NCI-H146 (cell line): ENCODE results near the gene SUPT20HL2.
"Not testable (repeated sequence)": the region's sequence is repeated elsewhere in the genome, so short reads cannot be mapped to it uniquely, and the experiment has no call there.

Experiments used
- DNase-seq: peaks from one replicate; lab custom pipeline; 2025; lab: John Stamatoyannopoulos, UW

SUPT20HL2 gene

DNA sequence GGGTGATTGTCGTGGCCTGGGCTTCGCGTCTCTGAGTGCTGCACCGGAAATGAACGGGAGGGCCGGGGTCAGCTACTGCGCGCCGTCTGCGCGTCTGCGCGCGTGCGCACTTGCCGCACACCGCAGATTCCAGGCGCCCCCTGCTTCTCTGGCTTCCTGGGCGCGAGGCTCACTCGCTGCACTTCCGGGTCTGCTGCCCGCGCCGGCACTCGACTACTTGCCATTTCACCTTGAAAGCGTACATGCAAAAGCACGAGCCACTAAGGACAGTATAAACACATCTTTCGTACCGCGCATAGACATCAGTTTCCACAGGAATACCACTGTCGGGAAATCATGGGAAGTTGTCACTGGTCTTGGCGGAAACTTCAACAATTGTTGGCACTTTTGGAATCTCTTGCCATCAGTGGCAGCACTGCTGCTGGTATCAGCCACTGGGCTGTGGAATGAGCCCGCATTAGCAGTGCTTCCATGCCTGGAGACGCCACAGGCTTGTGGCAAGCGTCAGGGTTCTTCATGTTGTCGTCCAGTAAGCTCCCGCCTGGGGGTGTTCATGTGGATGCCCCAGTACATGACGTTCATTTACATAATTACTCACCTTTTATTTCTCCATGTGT, at the start of gene SUPT20HL2:
SUPT20HL2 (minus strand) TSS at position 51 of the 617 bp plus-strand sequence. CDS start 754 bp downstream, outside the sequence.
- no peak for DNase-seq

DNA sequence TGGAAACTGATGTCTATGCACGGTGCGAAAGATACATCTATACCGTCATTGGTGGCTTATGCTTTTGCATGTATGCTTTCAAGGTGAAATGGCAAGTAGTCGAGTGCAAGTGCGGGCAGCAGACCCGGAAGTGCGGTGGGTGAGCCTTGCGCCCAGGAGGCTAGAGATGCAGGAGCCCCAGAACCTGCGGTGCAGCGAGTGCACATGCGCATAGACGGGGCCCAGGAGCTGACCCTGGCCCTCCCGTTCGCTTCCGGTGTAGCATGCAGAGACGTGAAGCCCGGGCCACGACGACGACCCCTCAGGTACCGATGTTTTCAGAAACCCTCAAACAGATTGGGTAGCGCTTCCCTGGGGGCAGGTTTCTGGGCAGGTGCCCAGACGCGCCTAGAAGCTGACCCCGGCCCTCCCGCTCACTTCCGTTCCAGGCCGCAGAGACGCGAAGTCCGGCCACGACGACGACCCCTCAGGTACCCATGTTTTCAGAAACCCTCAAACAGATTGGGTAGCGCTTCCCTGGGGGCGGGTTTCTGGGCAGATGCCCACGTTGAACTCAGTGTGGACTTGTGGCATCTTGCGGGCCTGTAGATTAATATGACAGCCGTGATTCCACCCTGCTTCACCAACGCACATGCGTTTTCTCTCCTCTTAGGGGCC, 48.3 kb upstream of the SUPT20HL2 start:
- not testable (repeated sequence) for DNase-seq

DNA sequence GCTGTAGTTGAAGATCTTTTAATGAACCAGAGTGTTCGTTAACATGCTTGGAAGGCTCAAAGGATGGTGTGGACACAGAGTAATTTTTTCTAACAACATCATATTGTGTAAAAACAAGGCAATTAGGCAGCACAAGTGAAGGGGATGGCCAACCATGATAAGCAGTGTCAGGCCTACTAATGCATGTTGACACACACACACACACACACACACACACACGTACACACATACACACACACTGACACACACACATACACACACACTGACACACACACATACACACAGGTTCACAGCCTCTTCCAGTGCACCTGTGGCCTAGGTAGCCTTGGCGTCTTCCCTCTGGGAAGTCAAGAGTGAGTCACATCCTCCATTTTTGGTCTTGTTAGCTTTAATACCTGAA, 46.4 kb upstream of the SUPT20HL2 start, which contains the start of gene SUPT20HL1:
SUPT20HL1 (plus strand) TSS at position 368 of the 400 bp plus-strand sequence. CDS start 2,122 bp downstream, outside the sequence.
- no peak for DNase-seq

DNA sequence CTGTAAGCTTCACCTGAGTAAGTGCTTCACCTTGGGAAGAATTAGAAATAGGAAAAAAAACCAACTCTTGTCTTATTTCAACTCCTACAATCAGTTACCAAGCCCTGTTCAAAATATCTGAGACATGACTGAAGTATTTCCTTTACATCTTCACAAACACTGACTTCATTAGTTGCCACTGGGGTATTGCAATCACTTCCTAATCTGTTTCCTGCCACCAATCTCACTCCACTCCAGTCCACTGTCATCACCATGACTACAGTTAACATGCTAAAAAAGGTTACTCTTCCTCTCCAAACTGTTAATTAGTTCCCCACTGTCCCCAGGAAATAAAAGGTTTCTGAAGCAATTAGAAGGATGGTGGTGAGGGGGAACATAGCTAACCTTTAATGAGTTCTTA, 43.2 kb upstream of the SUPT20HL2 start:
- DNase-seq: no peak

DNA sequence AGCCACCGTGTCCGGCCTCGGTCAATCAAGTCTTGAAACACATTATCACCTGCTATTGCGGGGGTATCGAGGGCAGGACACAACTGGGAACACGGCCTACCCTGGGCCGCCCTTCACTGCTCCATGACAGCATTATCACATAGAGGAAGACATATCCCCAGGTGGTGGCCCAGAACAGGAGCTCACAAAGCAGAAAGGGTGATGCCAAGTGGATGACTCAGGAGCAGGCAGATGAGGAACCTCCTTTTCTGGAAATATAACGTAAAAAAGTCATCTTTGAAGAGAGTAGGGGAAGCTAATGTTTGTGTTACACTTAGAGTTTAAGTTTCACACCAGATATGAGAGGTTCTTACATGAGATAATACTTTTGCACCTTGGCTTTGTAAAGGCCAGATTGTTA, 41.2 kb upstream of the SUPT20HL2 start:
- DNase-seq: no peak

DNA sequence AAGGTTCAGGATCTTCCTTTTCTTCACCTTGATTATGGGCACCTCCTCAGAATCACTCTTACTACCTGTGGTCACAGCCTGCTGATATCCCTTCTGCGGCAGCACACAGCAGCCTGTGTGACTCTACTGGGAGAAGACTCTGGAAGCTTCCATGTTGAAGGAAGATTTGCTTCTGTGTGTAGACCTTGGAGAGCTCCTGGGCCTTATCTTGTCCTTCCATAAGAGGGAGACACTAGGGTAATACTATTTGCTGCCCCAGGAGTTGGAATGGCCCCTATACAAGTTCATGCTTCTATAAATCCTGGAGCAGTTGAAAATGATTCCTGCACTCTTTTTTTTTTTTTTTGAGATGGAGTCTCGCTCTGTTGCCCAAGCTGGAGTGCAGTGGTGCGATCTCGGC, 36.3 kb upstream of the SUPT20HL2 start:
- DNase-seq: no peak

DNA sequence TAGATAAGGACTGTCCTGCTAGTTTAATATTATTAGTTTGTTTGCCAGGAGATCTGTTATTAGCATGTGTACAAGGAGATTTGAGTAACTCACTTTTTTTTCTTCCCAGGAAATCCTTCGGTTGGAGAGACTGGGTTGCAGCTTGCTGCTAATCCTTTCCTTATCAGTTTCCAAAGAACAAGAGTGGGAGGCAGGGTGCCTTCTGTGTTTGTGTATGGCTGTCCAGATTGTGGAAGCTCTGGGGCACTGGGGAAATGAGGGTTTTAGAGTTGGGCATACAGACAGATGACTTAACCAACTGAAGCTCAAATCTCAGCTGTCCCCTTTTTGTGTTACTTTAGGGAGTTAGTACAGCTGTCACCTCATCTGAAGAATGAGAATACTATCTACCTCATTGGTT, 34.0 kb upstream of the SUPT20HL2 start:
- no peak for DNase-seq

DNA sequence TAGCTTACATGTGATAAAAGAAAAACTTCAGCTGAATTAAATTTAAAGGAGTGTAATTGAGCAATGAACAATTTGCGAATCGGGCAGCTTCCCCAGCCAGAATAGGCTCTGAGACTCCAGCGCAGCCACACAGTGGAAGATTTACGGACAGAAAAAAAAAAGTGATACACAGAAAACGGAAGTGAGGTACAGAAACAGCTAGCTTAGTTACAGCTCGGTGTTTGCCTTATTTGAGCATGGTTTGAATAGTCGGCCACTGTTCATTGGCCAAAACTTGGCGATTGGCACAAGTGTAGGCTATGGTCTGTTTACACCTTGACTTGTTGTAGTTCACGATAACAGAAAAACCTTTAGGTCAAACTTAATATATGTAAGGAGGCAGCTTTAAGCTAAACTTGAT, 29.9 kb upstream of the SUPT20HL2 start:
- no peak for DNase-seq

DNA sequence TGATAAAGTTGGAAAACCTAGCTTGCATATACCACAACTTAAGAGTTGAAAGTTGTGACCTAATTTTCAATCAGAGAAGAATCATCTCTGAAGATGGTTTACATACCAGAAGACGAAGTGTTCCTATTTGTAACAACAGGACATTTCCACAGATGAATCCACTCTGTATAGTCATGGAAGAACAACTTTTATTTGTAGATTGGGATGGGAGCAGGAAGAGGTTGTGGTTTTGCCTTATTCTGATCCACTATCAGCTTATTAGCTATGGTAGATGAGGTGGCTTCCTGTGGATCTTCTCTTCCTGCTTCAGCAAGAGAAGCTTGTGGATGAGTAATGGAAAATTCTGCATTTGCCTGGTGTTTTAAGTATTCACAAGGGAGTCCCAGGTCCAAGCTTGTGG, 27.9 kb upstream of the SUPT20HL2 start:
- DNase-seq: no peak

DNA sequence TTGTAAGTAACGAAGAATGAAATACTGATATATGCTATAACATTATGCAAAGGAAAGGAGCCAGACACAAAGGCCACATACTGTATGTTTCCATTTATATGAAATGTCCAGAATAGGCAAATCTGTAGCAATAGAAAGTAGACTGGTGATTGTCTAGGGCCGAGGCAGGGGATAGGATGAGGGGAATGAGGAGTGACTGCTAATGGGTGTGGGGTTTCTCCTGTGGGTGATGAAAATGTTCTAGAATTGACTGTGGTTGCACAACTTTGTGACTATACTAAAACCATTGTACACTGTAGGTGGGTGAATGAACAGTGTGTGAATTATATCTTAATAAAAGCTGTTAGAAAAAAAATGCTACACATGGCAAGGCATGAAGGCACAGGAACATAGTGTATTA, 26.6 kb upstream of the SUPT20HL2 start:
- DNase-seq: no peak

DNA sequence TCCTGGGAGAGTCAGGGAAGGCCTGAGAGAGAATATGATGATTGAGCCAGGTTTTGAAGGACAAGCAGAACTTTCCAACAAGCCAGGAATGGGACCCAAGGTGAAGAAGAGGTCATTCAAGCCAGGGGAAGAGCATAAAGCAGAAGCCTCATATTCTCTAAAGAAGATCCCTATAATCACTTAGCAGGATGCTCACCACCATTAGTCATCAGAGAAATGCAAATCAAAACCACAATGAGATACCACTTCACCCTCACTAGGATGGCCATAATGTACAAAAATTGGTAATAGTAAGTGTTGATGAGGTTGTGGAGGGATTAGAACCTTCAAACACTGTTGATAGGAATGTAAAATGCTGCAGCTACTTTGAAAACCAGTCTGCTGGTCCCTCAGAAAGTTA, 26.0 kb upstream of the SUPT20HL2 start:
- no peak for DNase-seq

DNA sequence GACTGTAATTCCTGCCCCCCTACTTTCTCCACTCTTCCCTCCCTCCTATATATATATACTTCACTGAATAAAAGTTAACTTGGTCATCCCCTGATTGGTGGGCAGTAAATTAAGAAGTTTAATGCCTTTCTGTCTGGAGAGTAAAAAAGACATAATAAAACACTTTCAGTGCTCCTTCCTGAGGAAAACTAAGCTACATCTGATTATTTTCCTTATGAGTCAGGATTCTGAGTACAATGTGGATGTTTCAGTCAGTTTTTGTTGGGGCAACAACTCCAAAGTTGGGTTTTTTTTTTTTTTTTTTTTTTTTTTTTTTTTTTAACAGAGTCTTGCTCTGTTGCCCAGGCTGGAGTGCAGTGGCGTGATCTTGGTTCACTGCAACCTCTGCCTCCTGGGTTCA, 22.0 kb upstream of the SUPT20HL2 start:
- no peak for DNase-seq

DNA sequence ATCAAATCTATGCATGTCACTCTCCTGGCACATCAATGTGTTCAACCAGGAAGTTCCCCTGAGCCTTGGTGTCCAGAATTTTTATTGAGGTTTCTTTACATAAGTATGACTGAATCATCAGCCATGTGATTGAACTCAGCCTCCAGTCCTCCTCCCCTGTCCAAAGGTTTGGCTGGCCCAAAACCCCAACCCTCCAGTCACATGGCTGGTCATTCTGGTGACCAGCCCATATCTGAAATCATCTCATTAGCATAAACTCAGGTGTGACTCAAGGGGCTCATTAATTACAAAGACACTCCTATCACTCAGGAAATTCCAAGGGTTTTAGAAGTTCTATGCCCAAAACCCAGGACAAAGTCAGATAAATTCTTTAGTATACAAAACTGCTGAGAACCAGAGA, 20.6 kb upstream of the SUPT20HL2 start:
- DNase-seq: no peak

DNA sequence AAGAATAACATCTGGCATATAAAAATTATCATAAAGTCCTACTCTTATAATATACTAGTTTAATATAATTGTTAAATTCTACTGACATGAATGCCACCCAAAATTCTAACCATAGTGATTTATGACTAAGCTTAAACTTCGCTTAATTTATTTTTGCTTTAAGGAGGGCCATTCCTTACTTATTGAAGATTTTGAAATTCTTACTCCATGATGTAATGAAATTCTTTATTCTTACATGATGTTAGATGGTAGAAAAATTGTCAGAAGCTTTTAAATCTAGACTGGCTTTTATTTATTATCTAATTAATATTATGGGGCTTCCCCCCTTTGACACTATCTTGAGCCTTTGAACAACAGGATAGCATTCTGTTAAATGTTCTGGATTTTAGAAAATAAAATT, 19.5 kb upstream of the SUPT20HL2 start:
- DNase-seq: no peak

DNA sequence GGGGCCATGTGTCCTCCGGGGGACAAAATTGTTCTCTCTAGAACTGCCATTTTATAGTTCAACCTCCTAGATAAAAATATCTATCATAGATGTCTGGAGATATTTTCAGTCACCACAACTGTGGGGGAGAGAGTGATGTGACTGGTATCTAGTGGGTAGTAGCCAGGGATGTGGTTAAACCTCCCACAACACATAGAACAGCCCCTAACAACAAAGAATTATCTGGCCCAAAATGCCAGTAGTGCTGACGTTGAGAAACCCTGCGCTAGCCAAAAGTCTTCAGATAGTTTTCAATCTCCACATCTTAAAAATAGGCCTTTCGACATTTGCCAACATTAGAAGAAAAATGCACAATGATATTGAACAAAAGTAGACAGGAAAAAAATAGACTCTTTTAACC, 19.0 kb upstream of the SUPT20HL2 start:
- no peak for DNase-seq

DNA sequence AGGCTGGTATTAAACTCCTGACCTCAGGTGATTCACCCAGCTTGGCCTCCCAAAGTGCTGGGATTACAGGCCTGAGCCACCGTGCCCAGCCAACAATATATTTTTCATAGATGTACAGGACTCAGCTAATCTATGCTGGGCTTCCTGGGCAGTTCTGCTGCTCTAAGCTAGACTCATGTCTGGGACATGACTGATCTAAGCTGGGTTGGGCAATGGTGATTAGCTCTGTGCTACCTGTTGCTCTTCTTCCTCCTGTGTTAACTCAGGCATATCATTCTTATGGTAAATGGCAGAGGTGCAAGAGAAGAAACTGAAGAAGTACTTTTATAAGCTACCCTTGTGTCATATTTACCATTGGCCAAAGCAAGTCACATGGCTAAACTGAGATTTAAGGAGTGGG, 11.4 kb upstream of the SUPT20HL2 start:
- DNase-seq: no peak

DNA sequence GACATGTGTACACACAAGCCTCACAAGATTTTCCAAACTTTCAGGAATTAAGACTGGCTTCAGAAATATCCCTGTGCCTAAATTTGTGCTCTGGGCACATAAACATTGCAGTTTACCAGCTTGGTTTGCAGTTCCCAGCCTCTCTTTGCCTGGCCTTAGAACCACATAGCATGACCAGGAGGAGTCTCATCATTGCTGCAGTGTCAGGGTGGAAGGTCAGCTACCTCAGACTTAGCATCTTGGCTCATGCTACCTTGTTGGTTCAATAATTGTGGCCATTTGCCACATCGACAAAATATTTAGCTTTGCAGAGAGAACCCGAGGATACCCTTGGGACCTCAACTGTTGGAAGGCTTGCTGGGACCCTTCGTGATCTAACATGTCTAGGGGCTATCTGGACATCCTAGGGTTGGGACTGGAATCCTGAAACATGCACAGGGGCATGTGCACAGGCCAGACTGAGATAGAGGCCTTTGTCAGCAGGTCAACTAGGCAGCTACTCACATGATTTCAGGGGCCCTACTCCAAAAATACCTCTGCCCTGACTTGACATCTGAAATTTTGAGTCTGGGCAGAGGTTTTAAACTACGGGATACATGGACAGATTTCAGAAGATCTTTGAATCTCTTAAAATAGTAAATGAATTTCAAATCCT, 8.0 kb upstream of the SUPT20HL2 start:
- DNase-seq: no peak

DNA sequence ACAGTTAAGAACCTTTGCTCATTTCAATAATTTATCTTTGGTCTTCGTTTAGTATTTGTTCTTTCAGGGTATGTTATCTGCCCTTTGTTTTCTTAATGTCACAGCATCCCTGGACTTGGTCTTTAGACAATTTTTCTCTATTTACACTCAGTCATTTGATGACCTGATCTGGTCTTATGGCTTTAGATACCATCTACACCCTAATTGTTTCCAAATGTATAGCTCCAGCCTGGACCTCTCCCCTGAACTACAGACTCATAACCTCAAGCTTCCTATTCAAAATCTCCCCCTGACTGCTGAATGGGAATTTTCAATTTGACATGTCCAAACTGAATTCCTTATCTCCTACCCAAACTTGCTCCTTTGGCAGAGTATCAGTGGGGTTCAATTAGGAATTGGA, 3.7 kb upstream of the SUPT20HL2 start:
- DNase-seq: no peak

DNA sequence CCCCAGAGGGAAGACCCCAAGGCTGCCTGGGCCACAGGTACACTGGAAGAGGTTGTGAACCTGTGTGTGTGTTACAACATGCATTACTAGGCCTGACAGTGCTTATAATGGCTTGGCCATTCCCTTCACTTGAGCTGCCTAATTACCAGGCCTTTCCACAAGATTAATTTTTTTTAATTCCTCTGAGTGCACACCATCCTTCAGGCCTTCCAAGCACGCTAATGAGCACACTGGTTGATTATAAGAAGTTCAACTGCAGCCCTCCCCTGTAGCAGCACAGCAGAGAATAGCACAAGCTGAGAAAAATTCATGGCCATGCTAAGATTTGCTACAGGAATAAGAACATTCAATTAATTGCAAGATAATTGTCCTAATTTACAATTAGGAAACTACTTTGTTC, 2.2 kb upstream of the SUPT20HL2 start:
- DNase-seq: no peak

DNA sequence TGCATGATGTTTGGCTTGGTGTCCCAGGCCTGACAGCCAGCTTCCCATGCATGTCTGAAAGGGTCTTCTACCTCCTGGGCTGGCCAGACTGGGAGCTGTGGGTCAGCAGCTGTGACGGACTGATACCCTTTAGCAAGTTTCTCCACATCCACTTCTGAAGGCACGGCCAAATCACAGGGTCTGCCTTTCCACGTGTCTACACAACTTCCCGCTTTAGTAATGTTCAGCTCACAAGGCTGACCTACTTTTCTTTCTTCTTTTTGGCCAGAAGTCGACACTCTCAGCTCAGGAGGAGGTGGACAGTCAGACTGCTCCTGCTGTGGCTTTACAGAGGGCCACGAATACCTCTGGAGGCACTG, 1.6 kb downstream of the SUPT20HL2 start:
- DNase-seq: not testable (repeated sequence)

DNA sequence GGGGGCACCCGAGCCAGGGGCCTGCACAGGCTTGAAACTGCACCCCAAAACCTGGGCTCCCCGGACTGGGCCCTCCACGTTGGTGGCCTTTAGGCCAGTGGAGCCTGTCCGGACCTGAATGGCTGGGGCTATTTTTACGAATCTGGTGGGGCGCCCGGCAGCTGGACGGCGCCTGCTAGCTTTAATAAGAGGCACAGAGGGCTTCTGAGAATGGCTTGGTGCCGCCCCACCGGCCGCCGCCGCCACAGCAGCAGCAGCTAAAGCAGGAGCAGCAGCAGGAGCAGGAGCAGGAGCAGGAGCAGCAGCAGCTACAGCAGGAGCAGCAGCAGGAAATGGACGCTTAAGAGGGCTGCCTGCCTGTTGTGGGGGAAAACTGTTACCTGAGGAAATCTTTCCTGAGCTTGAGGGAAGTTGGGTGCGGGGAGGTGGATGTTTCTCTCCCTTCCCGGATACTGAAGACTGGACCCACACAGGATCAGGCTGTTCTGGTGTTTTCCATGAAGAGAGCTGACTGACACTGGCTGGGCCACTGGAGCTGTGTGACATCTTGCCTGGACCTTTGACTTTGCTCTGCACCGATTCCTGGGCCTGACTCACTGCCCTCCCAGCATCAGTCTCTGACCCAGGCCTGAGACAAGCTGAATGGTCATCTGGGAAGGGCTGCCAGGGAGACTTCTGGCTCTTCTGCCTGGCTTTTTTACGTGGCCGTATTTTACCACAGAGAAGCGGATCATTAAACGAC, 2.2 kb downstream of the SUPT20HL2 start:
- not testable (repeated sequence) for DNase-seq

DNA sequence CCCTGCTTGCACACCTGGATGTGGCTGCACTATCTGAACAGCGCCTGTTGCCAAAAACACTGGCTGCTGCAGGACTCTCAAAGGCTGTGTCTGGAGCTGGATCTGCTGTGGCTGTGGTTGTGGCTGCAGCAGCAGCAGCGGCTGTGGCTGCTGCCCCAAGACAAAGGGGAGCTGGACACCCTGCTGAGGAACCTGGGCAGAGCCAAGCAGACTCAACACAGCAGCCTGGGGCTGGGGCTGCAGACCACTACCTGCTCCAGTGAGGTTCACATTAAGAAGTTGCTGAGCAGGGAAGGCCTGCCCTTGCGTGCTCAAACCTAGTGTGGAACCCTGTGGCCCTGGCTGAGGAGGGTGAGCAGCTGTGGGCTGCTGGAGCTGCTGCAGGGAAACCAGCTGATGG, 3.0 kb downstream of the SUPT20HL2 start:
- peak; percentile 23 for DNase-seq
